ENCODE results near the gene ADCK1. TPM values are rescaled to one million over a fixed set of nuclear protein-coding genes. Genes with fewer than 3 reads are reported as not detected.

Gene ADCK1
- total and polyA plus RNA-seq, 2 experiments from 2014 or later, result 6.7 to 11.2 TPM

DNA sequence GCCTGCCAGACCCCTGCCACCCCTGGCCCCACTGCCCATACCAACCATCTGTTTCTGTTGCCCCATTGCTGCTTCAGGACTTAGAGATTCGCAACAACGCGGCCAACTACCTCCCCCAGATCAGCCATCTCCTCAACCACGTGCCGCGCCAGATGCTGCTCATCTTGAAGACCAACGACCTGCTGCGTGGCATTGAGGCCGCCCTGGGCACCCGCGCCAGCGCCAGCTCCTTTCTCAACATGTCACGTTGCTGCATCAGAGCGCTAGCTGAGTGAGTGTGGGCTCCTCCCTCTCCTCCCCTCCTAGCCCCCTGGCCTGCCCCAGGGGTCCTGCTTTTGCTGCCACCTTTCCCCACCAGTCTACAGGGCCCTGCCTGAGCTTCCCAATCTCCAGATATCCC lies 131.5 kb downstream of the ADCK1 start:
- ATAC-seq, result no peak
- H3K36me3 Mint-ChIP-seq (ENCODE audit: low read depth), result peaks cover 51% of the 10 kb centered on the region

More for the DNA sequence above, 131.5 kb downstream of the ADCK1 start:
- DNase-seq (ENCODE audit: low spot score), result no peak
- Histone ChIP-seq H3F3A (replicated peaks; ENCODE audit: low read depth) (no peaks in the 10 kb centered on the region), H3K4me2 (no peak overlapping the region), H3K27me3 (ENCODE audit: insufficient read depth) (no peaks in the 10 kb centered on the region), H2AFZ (no peak overlapping the region), H3K27ac (ENCODE audit: low read depth) (no peak overlapping the region), H3K36me3 (ENCODE audit: insufficient read depth) (no peaks in the 10 kb centered on the region), H4K20me1 (replicated peaks; ENCODE audit: insufficient read depth) (no peaks in the 10 kb centered on the region), H3K4me1 (ENCODE audit: insufficient read depth) (no peaks in the 10 kb centered on the region), H3K79me2 (replicated peaks; ENCODE audit: insufficient read depth) (no peaks in the 10 kb centered on the region), H3K4me3 (no peak overlapping the region), H3K9me2 (ENCODE audit: insufficient read depth) (peaks cover 10% of the 10 kb centered on the region; the same call in 1 of the 2 replicates)
- Mint-ChIP-seq H3K4me3 (no peak overlapping the region), H3K27me3 (ENCODE audit: insufficient read depth, low read depth, poor library complexity) (peaks cover 2% of the 10 kb centered on the region), H3K27ac (no peak overlapping the region), H3K9me3 (peaks cover 28% of the 10 kb centered on the region), H3K4me1 (no peaks in the 10 kb centered on the region)
- TF ChIP-seq EZH2phosphoT487 (IDR thresholded peaks at IDR 0.05; ENCODE audit: unreplicated experiment) (no peak), EZH2 (IDR thresholded peaks at IDR 0.05; ENCODE audit: low read depth, unreplicated experiment) (no peak), NANOG (IDR thresholded peaks at IDR 0.05; ENCODE audit: borderline replicate concordance) (no peak), POLR2AphosphoS5 (IDR thresholded peaks at IDR 0.05; ENCODE audit: low read depth) (no peak), ZNF114 (CRISPR knock-in tag; IDR thresholded peaks at IDR 0.05) (no peak), JUNB (IDR thresholded peaks at IDR 0.05; ENCODE audit: unreplicated experiment) (no peak), STAT1 (IDR thresholded peaks at IDR 0.05; ENCODE audit: unreplicated experiment) (no peak), CREB1 (CRISPR knock-in tag; IDR thresholded peaks at IDR 0.05; ENCODE audit: low read depth) (no peak)
- TF ChIP-seq, protein P1, sequence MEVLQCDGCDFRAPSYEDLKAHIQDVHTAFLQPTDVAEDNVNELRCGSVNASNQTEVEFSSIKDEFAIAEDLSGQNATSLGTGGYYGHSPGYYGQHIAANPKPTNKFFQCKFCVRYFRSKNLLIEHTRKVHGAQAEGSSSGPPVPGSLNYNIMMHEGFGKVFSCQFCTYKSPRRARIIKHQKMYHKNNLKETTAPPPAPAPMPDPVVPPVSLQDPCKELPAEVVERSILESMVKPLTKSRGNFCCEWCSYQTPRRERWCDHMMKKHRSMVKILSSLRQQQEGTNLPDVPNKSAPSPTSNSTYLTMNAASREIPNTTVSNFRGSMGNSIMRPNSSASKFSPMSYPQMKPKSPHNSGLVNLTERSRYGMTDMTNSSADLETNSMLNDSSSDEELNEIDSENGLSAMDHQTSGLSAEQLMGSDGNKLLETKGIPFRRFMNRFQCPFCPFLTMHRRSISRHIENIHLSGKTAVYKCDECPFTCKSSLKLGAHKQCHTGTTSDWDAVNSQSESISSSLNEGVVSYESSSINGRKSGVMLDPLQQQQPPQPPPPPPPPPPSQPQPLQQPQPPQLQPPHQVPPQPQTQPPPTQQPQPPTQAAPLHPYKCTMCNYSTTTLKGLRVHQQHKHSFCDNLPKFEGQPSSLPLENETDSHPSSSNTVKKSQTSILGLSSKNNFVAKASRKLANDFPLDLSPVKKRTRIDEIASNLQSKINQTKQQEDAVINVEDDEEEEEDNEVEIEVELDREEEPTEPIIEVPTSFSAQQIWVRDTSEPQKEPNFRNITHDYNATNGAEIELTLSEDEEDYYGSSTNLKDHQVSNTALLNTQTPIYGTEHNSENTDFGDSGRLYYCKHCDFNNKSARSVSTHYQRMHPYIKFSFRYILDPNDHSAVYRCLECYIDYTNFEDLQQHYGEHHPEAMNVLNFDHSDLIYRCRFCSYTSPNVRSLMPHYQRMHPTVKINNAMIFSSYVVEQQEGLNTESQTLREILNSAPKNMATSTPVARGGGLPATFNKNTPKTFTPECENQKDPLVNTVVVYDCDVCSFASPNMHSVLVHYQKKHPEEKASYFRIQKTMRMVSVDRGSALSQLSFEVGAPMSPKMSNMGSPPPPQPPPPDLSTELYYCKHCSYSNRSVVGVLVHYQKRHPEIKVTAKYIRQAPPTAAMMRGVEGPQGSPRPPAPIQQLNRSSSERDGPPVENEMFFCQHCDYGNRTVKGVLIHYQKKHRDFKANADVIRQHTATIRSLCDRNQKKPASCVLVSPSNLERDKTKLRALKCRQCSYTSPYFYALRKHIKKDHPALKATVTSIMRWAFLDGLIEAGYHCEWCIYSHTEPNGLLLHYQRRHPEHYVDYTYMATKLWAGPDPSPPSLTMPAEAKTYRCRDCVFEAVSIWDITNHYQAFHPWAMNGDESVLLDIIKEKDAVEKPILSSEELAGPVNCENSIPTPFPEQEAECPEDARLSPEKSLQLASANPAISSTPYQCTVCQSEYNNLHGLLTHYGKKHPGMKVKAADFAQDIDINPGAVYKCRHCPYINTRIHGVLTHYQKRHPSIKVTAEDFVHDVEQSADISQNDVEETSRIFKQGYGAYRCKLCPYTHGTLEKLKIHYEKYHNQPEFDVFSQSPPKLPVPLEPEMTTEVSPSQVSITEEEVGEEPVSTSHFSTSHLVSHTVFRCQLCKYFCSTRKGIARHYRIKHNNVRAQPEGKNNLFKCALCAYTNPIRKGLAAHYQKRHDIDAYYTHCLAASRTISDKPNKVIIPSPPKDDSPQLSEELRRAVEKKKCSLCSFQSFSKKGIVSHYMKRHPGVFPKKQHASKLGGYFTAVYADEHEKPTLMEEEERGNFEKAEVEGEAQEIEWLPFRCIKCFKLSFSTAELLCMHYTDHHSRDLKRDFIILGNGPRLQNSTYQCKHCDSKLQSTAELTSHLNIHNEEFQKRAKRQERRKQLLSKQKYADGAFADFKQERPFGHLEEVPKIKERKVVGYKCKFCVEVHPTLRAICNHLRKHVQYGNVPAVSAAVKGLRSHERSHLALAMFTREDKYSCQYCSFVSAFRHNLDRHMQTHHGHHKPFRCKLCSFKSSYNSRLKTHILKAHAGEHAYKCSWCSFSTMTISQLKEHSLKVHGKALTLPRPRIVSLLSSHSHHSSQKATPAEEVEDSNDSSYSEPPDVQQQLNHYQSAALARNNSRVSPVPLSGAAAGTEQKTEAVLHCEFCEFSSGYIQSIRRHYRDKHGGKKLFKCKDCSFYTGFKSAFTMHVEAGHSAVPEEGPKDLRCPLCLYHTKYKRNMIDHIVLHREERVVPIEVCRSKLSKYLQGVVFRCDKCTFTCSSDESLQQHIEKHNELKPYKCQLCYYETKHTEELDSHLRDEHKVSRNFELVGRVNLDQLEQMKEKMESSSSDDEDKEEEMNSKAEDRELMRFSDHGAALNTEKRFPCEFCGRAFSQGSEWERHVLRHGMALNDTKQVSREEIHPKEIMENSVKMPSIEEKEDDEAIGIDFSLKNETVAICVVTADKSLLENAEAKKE (CRISPR knock-in tag; IDR thresholded peaks at IDR 0.05), result no peak
